HTR-8/SVneo (cell line): ENCODE data around the gene LAMC3.
"Not testable (repeated sequence)": the region's sequence is repeated elsewhere in the genome, so short reads cannot be mapped to it uniquely, and the experiment has no call there.

Source experiments
- DNase-seq: peaks from one replicate; pipeline ENCODE4 v3.0.0; 2011; ENCODE audit warnings: low spot score, mixed read lengths; ENCODE audit not compliant: insufficient read length
- FAIRE-seq: peaks from 2 replicates; lab custom pipeline; 2011; peaks lifted over from hg19 to GRCh38; lab: Jason Lieb, UNC

Gene LAMC3

GRCh38 chr9:131025953-131026858 is 17.2 kb downstream of the LAMC3 start:
- DNase-seq (no peak), FAIRE-seq (no peak)

GRCh38 chr9:131027048-131027871 is 18.3 kb downstream of the LAMC3 start:
- FAIRE-seq (no peak), DNase-seq (no peak)

GRCh38 chr9:131027872-131028179 is 18.9 kb downstream of the LAMC3 start:
- FAIRE-seq (no peak), DNase-seq (no peak)

- FAIRE-seq (no peak), DNase-seq (no peak)
Measured at GRCh38 chr9:131028221-131028884, 19.4 kb downstream of the LAMC3 start.

- FAIRE-seq (no peak), DNase-seq (no peak)
Measured at GRCh38 chr9:131028931-131029573, 20.1 kb downstream of the LAMC3 start.

GRCh38 chr9:131029574-131029952 is 20.6 kb downstream of the LAMC3 start:
- FAIRE-seq = no peak
- no peak for DNase-seq

- DNase-seq (no peak), FAIRE-seq (no peak)
Measured at GRCh38 chr9:131030239-131031004, 21.4 kb downstream of the LAMC3 start.

GRCh38 chr9:131031005-131031641 is 22.1 kb downstream of the LAMC3 start:
- DNase-seq = no peak
- no peak for FAIRE-seq

GRCh38 chr9:131031642-131032005 is 22.6 kb downstream of the LAMC3 start:
- DNase-seq (no peak), FAIRE-seq (no peak)

GRCh38 chr9:131032384-131032783 is 23.4 kb downstream of the LAMC3 start:
- DNase-seq (no peak), FAIRE-seq (no peak)

- no peak for FAIRE-seq
Measured at GRCh38 chr9:131033269-131034224, 24.6 kb downstream of the LAMC3 start.

GRCh38 chr9:131034268-131034667 is 25.3 kb downstream of the LAMC3 start:
- DNase-seq = no peak

More at GRCh38 chr9:131033269-131034224, 24.6 kb downstream of the LAMC3 start:
- DNase-seq = no peak

GRCh38 chr9:131034749-131035148 is 25.8 kb downstream of the LAMC3 start:
- FAIRE-seq, DNase-seq: not testable (repeated sequence)

More at GRCh38 chr9:131034268-131034667, 25.3 kb downstream of the LAMC3 start:
- FAIRE-seq = no peak

- no peak for DNase-seq
- no peak for FAIRE-seq
Measured at GRCh38 chr9:131035548-131035947, 26.6 kb downstream of the LAMC3 start.

GRCh38 chr9:131036071-131036470 is 27.1 kb downstream of the LAMC3 start:
- FAIRE-seq = no peak

GRCh38 chr9:131036529-131037334 is 27.8 kb downstream of the LAMC3 start:
- FAIRE-seq = no peak
- no peak for DNase-seq

More at GRCh38 chr9:131036071-131036470, 27.1 kb downstream of the LAMC3 start:
- no peak for DNase-seq
